Measurements from ENCODE around the gene NEMF. TPM values are rescaled to one million over a fixed set of nuclear protein-coding genes. Genes with fewer than 3 reads are reported as not detected.
"Not testable (repeated sequence)": the region's sequence is repeated elsewhere in the genome, so short reads cannot be mapped to it uniquely, and the experiment has no call there.

NEMF gene
- total RNA-seq, 2 experiments from 2014 or later: 63.6 to 71.0 TPM

- ChIA-PET CTCF (interaction anchor here (0.9 kb wide), 1 partner anchor 10 kb away, joined by 5 read pairs; no protein-coding TSS in a partner anchor), POLR2A (interaction anchor here (0.6 kb wide), 2 partner anchors 207 to 327 kb away, joined by 3 to 4 read pairs; no protein-coding TSS in a partner anchor)
- Mint-ChIP-seq H3K36me3 (no peaks in the 10 kb centered on the region), H3K27ac (no peak overlapping the region), H3K4me1 (ENCODE audit: low read depth) (peaks cover 24% of the 10 kb centered on the region), H3K9me3 (no peaks in the 10 kb centered on the region), H3K4me3 (no peak overlapping the region), H3K27me3 (no peaks in the 10 kb centered on the region)
- intact Hi-C loops (cut with micrococcal nuclease): no loop called here
- no peak for DNase-seq
Measured at GRCh38 chr14:49876563-49877127, 24.1 kb upstream of the NEMF start.

- intact Hi-C loops (cut with micrococcal nuclease): no loop called here
- Mint-ChIP-seq H3K9me3 (no peaks in the 10 kb centered on the region), H3K4me1 (ENCODE audit: low read depth) (peaks cover 24% of the 10 kb centered on the region), H3K27me3 (no peaks in the 10 kb centered on the region), H3K36me3 (no peaks in the 10 kb centered on the region), H3K4me3 (no peak overlapping the region), H3K27ac (no peak overlapping the region)
- DNase-seq: no peak
- CTCF ChIA-PET: interaction anchor here (0.9 to 1.1 kb wide), 2 partner anchors 9 to 14 kb away, joined by 3 to 5 read pairs; no protein-coding TSS in a partner anchor
- POLR2A ChIA-PET: no interaction called here
Measured at GRCh38 chr14:49875640-49876198, 23.1 kb upstream of the NEMF start.

GRCh38 chr14:49873548-49873947, 21.0 kb upstream of the NEMF start:
- H3K27ac Mint-ChIP-seq; H3K9me3 Mint-ChIP-seq; H3K27me3 Mint-ChIP-seq; CTCF ChIA-PET; intact Hi-C loops (cut with micrococcal nuclease); H3K4me3 Mint-ChIP-seq; DNase-seq; H3K36me3 Mint-ChIP-seq: not testable (repeated sequence)
- POLR2A ChIA-PET: interaction anchor here (1.1 kb wide), 1 partner anchor 19 kb away, joined by 4 read pairs; the partner anchor contains the start of gene ARF6
- peaks cover 25% of the 10 kb centered on the region for H3K4me1 Mint-ChIP-seq (ENCODE audit: low read depth)

GRCh38 chr14:49870908-49871307, 18.3 kb upstream of the NEMF start:
- CTCF ChIA-PET: interaction anchor here (8.0 kb wide), 1 partner anchor 10 kb away, joined by 70 read pairs; no protein-coding TSS in a partner anchor
- Mint-ChIP-seq H3K4me1 (ENCODE audit: low read depth) (peaks cover 25% of the 10 kb centered on the region), H3K36me3 (no peaks in the 10 kb centered on the region), H3K9me3 (no peaks in the 10 kb centered on the region), H3K4me3 (no peak overlapping the region), H3K27me3 (no peaks in the 10 kb centered on the region), H3K27ac (peak overlapping the region; percentile 23)
- intact Hi-C loops (cut with micrococcal nuclease): no loop called here
- DNase-seq: no peak
- POLR2A ChIA-PET: interaction anchor here (1.0 to 5.9 kb wide), 4 partner anchors 9 to 168 kb away, joined by 3 to 60 read pairs (median 16); no protein-coding TSS in a partner anchor

- H3K27me3 Mint-ChIP-seq: no peaks in the 10 kb centered on the region
- POLR2A ChIA-PET: interaction anchor here (0.9 to 5.9 kb wide), 10 partner anchors 11 to 194 kb away, joined by 3 to 60 read pairs (median 9); partner anchors contain the start of genes ARF6 and NEMF
- peak overlapping the region; percentile 94 for H3K4me3 Mint-ChIP-seq
- H3K9me3 Mint-ChIP-seq: no peaks in the 10 kb centered on the region
- DNase-seq: no peak
- peak overlapping the region; percentile 85 for H3K27ac Mint-ChIP-seq
- H3K36me3 Mint-ChIP-seq: no peaks in the 10 kb centered on the region
- intact Hi-C loops (cut with micrococcal nuclease): loop anchor here (1.0 kb wide), 9 partner anchors 11 to 248 kb away; partner anchors contain the start of gene VCPKMT
- H3K4me1 Mint-ChIP-seq (ENCODE audit: low read depth): peaks cover 25% of the 10 kb centered on the region
- CTCF ChIA-PET: interaction anchor here (0.6 to 8.0 kb wide), 10 partner anchors 12 to 248 kb away, joined by 3 to 70 read pairs (median 4); partner anchors contain the start of genes NEMF and VCPKMT
Measured at GRCh38 chr14:49868720-49869114, 16.1 kb upstream of the NEMF start.

GRCh38 chr14:49867831-49868719, 15.5 kb upstream of the NEMF start:
- DNase-seq: peak; percentile 99
- ChIA-PET CTCF (interaction anchor here (0.5 to 8.3 kb wide), 16 partner anchors 12 to 732 kb away, joined by 3 to 179 read pairs (median 4); partner anchors contain the start of genes NEMF and VCPKMT), POLR2A (interaction anchor here (0.5 to 5.9 kb wide), 15 partner anchors 11 to 325 kb away, joined by 3 to 60 read pairs (median 5); partner anchors contain the start of genes ARF6 and NEMF)
- intact Hi-C loops (cut with micrococcal nuclease): loop anchor here (1.0 kb wide), 9 partner anchors 11 to 248 kb away; partner anchors contain the start of gene VCPKMT
- H3K27ac Mint-ChIP-seq: peak overlapping the region; percentile 85
- no peaks in the 10 kb centered on the region for H3K36me3 Mint-ChIP-seq
- no peaks in the 10 kb centered on the region for H3K9me3 Mint-ChIP-seq
- H3K4me3 Mint-ChIP-seq: peak overlapping the region; percentile 94
- peaks cover 25% of the 10 kb centered on the region for H3K4me1 Mint-ChIP-seq (ENCODE audit: low read depth)
- H3K27me3 Mint-ChIP-seq: no peaks in the 10 kb centered on the region

GRCh38 chr14:49865431-49865859, 12.9 kb upstream of the NEMF start:
- no peaks in the 10 kb centered on the region for H3K36me3 Mint-ChIP-seq
- peaks cover 2% of the 10 kb centered on the region for H3K9me3 Mint-ChIP-seq
- peaks cover 2% of the 10 kb centered on the region for H3K27me3 Mint-ChIP-seq
- peak; percentile 87 for DNase-seq
- ChIA-PET CTCF (interaction anchor here (0.6 to 8.3 kb wide), 32 partner anchors 9 to 251 kb away, joined by 3 to 179 read pairs (median 5); partner anchors contain the start of genes ARF6, NEMF and VCPKMT), POLR2A (interaction anchor here (0.7 to 6.7 kb wide), 10 partner anchors 13 to 251 kb away, joined by 3 to 60 read pairs (median 4); partner anchors contain the start of genes ARF6, NEMF and VCPKMT)
- H3K4me1 Mint-ChIP-seq (ENCODE audit: low read depth): peaks cover 25% of the 10 kb centered on the region
- no peak overlapping the region for H3K4me3 Mint-ChIP-seq
- intact Hi-C loops (cut with micrococcal nuclease): loop anchor here (1.0 kb wide), 2 partner anchors 197 to 240 kb away; no protein-coding TSS in a partner anchor
- no peak overlapping the region for H3K27ac Mint-ChIP-seq

GRCh38 chr14:49863487-49864281, 11.1 kb upstream of the NEMF start:
- Mint-ChIP-seq H3K27me3 (peaks cover 2% of the 10 kb centered on the region), H3K4me1 (ENCODE audit: low read depth) (peaks cover 20% of the 10 kb centered on the region), H3K36me3 (no peaks in the 10 kb centered on the region), H3K9me3 (peaks cover 2% of the 10 kb centered on the region), H3K27ac (no peak overlapping the region), H3K4me3 (no peak overlapping the region)
- peak; percentile 33 for DNase-seq
- CTCF ChIA-PET: interaction anchor here (0.7 to 8.3 kb wide), 25 partner anchors 13 to 263 kb away, joined by 3 to 179 read pairs (median 16); partner anchors contain the start of genes ARF6, KLHDC2, MGAT2 and NEMF
- intact Hi-C loops (cut with micrococcal nuclease): loop anchor here (1.0 to 5.0 kb wide), 7 partner anchors 29 to 449 kb away; partner anchors contain the start of genes DMAC2L, KLHDC1, L2HGDH and RPS29
- POLR2A ChIA-PET: interaction anchor here (0.7 to 6.7 kb wide), 29 partner anchors 11 to 278 kb away, joined by 3 to 83 read pairs (median 6); partner anchors contain the start of genes ARF6, KLHDC2, NEMF and RPS29

- DNase-seq: peak; percentile 93
- Mint-ChIP-seq H3K36me3 (no peaks in the 10 kb centered on the region), H3K4me3 (no peak overlapping the region), H3K27me3 (peaks cover 2% of the 10 kb centered on the region), H3K4me1 (ENCODE audit: low read depth) (peaks cover 24% of the 10 kb centered on the region), H3K9me3 (peaks cover 2% of the 10 kb centered on the region), H3K27ac (no peak overlapping the region)
- intact Hi-C loops (cut with micrococcal nuclease): loop anchor here (1.0 to 5.0 kb wide), 11 partner anchors 9 to 451 kb away; partner anchors contain the start of genes DMAC2L, KLHDC1, L2HGDH and RPS29
- POLR2A ChIA-PET: interaction anchor here (0.8 to 6.7 kb wide), 32 partner anchors 9 to 276 kb away, joined by 3 to 83 read pairs (median 8); partner anchors contain the start of genes ARF6, KLHDC2, MGAT2 and NEMF
- CTCF ChIA-PET: interaction anchor here (0.7 to 8.3 kb wide), 45 partner anchors 11 to 502 kb away, joined by 3 to 179 read pairs (median 6); partner anchors contain the start of genes ARF6, DNAAF2, KLHDC2 and LRR1
Measured at GRCh38 chr14:49862089-49862673, 9.6 kb upstream of the NEMF start.

GRCh38 chr14:49861699-49862088, 9.1 kb upstream of the NEMF start:
- no peak overlapping the region for H3K27ac Mint-ChIP-seq
- H3K36me3 Mint-ChIP-seq: no peaks in the 10 kb centered on the region
- H3K27me3 Mint-ChIP-seq: peaks cover 2% of the 10 kb centered on the region
- H3K4me3 Mint-ChIP-seq: no peak overlapping the region
- H3K9me3 Mint-ChIP-seq: peaks cover 2% of the 10 kb centered on the region
- intact Hi-C loops (cut with micrococcal nuclease): loop anchor here (1.0 to 5.0 kb wide), 11 partner anchors 8 to 451 kb away; partner anchors contain the start of genes DMAC2L, KLHDC1, L2HGDH and RPS29
- H3K4me1 Mint-ChIP-seq (ENCODE audit: low read depth): peaks cover 24% of the 10 kb centered on the region
- CTCF ChIA-PET: interaction anchor here (0.6 to 8.3 kb wide), 40 partner anchors 11 to 502 kb away, joined by 3 to 179 read pairs (median 7); partner anchors contain the start of genes ARF6, DNAAF2, KLHDC2 and LRR1
- POLR2A ChIA-PET: interaction anchor here (0.6 to 6.7 kb wide), 23 partner anchors 9 to 280 kb away, joined by 3 to 83 read pairs (median 9); partner anchors contain the start of genes ARF6, KLHDC2, MGAT2 and NEMF
- peak; percentile 74 for DNase-seq

Measured in activated CD4-positive, alpha-beta memory T cell treated with anti-CD3 and anti-CD28 coated beads for 36 hours (primary cell).